ENCODE measurements around the gene RNF123. TPM values are rescaled to one million over a fixed set of nuclear protein-coding genes. Genes with fewer than 3 reads are reported as not detected.

RNF123 gene
- total RNA-seq, 2 donors from 2014 or later, result 22.8 to 44.5 TPM

DNA sequence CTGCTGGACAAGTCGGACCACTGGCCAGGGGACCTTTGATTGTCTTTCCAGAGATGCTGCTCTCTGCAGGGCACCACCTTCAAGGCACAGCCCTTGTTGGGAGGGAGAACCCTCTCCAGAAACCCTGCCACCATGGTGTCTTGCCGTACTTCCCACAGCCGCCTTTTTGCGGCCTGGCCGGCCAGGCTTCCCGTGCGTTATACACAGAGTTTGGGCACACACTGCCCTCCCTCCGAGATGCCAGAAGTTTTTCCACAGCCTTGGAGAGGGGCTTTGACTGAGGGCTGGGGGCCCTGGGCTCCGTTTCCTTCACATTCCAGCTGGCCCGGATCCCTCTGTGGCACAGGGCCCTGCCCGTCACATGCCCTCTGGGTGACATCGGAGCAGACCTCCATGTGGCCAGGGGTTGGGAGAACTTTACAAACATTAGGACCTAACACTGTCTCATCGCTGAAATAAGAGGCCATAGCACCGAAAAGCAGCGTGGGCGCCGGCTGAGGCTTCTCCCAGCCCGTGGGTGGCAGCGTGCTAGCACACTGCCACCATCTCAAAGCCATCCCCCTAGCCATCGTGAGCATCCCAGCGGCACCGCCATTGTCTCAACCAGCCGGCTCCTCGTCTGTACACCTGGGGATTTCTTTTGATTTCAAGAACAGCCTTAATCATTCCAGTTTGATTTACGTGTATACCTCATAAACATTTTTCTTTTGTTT, 21.5 kb upstream of the RNF123 start:
- ATAC-seq (replicated peaks), result no peak
- H3K27ac Mint-ChIP-seq, result no peak overlapping the region
- H3K9me3 Mint-ChIP-seq, result no peaks in the 10 kb centered on the region
- no peak overlapping the region for H3K4me3 Mint-ChIP-seq
- peaks cover 5% of the 10 kb centered on the region for H3K4me1 Mint-ChIP-seq
- H3K27me3 Mint-ChIP-seq, result no peaks in the 10 kb centered on the region
- no peaks in the 10 kb centered on the region for H3K36me3 Mint-ChIP-seq (ENCODE audit: low read depth)

DNA sequence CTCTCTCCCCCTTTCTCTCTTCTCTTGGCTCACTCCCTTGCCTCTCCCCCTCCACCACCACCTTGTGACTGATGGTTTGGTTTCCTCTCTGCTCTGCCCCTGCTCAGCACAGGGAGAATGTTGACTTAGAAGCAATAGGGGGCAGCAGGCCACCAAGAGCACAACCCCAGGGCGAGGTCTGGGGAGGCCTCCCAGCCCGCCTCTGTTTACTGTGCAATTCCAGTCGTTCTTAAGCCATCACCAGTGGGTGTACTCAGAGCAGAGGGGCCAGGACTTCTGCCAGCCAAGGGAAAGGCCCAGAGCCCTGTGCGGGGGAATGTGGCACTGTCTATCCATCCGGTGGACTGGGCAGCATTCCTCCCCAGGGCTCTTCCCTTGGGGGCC, 21.0 kb upstream of the RNF123 start:
- Mint-ChIP-seq H3K36me3 (ENCODE audit: low read depth) (no peaks in the 10 kb centered on the region), H3K4me1 (peaks cover 5% of the 10 kb centered on the region), H3K27me3 (no peaks in the 10 kb centered on the region), H3K27ac (no peak overlapping the region), H3K4me3 (no peak overlapping the region), H3K9me3 (no peaks in the 10 kb centered on the region)
- ATAC-seq (replicated peaks), result no peak

DNA sequence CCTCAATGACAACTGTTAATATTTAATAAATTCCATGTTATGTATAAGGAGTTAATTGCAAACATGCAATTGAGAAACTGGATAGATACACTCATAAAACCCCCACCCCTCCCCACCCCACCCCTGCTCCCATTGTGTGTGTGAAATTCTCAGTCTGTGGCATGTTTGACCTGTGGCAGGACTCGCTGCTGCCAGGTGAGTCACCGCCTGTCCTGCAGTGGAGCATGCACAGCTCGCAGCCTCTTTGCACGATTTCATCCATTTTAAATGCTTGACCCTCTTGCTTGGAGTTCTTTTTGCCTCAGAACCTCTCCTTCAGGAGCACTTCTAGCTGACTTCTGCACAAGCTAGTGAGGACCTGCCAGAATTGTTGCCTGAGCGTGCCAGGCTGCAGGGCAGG, 20.5 kb upstream of the RNF123 start:
- Mint-ChIP-seq H3K36me3 (ENCODE audit: low read depth) (no peaks in the 10 kb centered on the region), H3K4me3 (no peak overlapping the region), H3K4me1 (peaks cover 5% of the 10 kb centered on the region), H3K27ac (no peak overlapping the region), H3K27me3 (no peaks in the 10 kb centered on the region), H3K9me3 (no peaks in the 10 kb centered on the region)
- ATAC-seq (replicated peaks), result no peak

DNA sequence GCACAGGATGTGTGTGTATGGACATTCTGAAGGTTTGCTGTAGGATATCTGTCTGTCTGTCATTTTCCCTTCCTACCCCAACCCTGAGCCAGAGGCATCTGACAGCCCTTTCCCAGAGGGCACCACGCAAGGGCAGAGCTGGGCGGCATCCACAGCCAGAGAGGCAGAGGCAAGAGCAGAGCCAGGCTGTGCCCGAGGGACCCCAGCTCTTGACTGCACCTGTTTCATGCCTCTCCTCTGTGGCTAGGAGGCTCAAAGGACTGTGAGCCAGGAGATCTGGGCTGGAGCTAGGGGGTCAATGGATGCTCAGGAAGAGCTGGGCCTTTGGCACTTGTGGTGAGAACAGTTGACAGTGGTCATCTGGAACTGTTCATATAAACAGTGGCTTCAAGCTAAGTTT, 20.0 kb upstream of the RNF123 start:
- peaks cover 5% of the 10 kb centered on the region for H3K4me1 Mint-ChIP-seq

DNA sequence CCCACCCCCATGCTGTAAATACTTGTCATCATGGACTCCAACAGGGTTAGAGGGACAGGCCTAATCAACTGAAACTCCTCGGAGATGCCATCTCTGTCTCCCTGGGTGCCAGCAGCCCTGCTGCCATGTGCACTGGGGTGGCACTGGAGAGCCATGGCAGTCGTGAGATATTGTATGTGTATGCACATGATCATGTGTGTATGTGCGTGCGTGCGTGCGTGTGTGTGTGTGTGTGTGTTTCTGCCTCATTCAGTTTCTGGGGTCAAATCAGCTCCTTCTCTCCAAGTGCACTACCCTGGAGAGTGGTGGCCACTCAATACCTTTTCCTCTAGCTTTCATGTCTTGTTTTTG, 18.4 kb upstream of the RNF123 start:
- Mint-ChIP-seq H3K27ac (peak overlapping the region; percentile 61), H3K4me1 (peaks cover 10% of the 10 kb centered on the region), H3K27me3 (no peaks in the 10 kb centered on the region), H3K9me3 (no peaks in the 10 kb centered on the region), H3K36me3 (ENCODE audit: low read depth) (peaks cover 6% of the 10 kb centered on the region), H3K4me3 (no peak overlapping the region)
- no peak for ATAC-seq (replicated peaks)

More for the DNA sequence above, 20.0 kb upstream of the RNF123 start:
- no peaks in the 10 kb centered on the region for H3K36me3 Mint-ChIP-seq (ENCODE audit: low read depth)
- H3K4me3 Mint-ChIP-seq, result no peak overlapping the region
- no peaks in the 10 kb centered on the region for H3K9me3 Mint-ChIP-seq
- no peaks in the 10 kb centered on the region for H3K27me3 Mint-ChIP-seq
- H3K27ac Mint-ChIP-seq, result no peak overlapping the region
- ATAC-seq (replicated peaks), result no peak

DNA sequence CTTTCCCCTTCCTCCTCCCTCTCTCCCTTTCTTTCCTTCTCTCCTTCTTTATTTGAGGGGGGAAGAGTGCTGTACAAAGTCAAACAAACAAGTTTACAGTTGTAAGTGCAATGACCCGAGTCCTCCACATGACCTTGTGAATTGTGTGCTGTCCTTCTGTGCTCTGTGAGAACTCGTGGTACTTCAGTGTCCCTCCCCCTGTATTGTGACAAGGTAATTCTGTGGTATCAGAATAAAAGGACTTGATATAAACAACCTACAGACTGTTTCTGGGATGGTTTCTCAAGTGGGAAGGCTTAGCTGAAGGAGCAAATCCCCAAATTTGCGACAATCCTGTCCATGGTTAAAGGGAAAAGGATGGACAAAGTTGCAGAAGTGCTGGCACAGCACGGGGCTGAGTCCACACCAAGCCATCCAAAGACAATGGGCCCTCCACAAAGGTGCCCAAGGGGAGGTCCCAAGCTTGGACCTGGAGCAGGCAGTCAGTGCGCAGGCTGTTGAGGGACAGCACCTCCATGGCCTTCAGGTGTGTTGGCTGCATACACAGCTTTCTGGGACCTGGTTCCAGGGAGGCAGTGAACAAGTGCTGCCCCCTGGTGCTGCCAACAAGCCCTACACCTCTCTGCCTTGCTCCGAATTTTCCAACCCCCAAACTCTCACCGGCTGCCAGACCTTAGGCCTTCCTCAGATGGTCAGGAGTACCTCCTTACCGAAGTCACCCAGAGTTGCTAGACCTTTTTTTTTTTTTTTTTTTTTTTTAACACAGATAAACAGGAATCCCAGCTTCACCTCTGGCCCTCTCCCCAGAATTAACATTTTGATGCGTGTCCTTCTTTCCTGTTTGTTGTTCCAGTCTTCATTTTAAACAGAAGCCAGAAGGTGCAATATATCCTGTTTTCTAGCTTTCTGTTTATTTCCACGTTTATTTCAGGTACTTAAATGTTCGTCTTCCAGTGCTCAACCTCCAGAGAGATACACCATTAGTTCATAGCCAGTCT, 17.8 kb upstream of the RNF123 start:
- H3K4me3 Mint-ChIP-seq, result peak overlapping the region; percentile 22
- H3K4me1 Mint-ChIP-seq, result peaks cover 11% of the 10 kb centered on the region
- no peaks in the 10 kb centered on the region for H3K9me3 Mint-ChIP-seq
- no peaks in the 10 kb centered on the region for H3K27me3 Mint-ChIP-seq
- peak; percentile 8 for ATAC-seq (replicated peaks)
- peaks cover 13% of the 10 kb centered on the region for H3K36me3 Mint-ChIP-seq (ENCODE audit: low read depth)
- peak overlapping the region; percentile 61 for H3K27ac Mint-ChIP-seq

DNA sequence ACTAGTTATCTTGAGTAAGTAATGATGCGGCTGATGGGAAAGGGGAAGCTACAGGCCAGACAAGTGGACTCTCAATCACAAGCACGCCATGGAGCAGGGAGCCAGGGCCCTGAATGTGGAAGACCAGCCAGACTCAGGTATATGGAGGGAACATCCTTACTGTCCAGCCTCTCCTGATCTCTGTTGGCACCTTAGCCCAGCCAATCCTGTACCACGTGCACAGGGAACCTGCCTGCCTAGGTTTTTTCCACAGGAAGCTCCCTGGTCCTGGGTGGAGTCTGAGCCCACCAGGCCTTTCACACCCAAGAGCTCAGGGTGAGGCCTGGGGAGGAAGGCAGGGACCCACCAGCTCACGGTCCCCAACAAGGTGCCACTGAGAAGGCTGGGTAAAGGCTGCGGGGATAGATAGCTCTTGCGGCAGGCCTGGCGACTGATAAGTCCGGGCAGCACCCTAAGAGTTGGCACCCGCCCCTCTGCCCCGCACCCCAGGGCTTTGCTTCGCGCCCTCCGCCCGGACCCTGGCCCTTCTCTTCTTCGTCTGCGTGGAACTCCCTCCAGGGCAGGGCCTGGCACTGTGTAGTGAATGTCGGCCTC, 16.1 kb upstream of the RNF123 start:
- H3K27ac Mint-ChIP-seq, result peak overlapping the region; percentile 88

DNA sequence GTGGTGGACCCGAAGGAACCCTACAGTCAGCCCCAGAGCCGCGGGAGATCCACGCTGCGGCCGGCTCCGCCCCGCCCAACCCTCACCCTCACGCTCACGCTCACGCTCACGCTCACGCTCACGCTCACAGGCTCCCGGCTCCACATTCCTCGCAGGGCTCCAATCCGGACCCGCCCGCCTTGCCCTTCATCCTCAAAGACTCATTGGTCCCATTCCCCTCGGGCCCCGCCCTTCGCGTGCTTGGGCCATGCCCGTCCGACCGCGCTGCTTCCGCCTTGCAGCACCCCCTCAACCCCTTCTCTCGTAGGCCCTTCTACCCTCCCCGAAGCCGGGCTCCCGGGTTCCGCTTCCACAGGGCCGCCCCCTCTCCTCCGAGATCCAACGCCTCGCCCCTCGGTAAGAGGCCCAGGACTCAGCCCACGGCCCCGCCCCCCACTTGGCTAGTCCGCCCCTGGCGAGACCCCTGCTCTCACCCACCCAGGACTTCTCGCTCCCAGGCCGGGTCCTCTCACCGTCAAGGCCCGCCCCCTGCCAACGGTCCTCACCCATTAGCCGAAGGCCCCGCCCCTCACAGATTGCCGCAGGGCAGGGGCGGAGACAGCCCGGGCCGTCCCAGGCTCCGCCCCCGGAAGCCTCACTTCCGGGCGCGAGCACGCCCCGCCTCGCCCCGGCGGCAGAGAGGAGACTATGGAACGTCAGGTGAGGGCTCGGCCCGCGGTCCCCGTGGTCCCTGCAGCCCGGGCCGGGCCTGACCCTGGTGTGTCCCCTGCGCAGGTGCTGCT, 15.5 kb upstream of the RNF123 start, which contains the start of gene APEH:
Gene APEH (plus strand): TSS at position 637 of the 782 bp plus-strand sequence. CDS start 51 bp downstream, at position 688.
- Mint-ChIP-seq H3K4me1 (peaks cover 11% of the 10 kb centered on the region), H3K36me3 (ENCODE audit: low read depth) (peaks cover 31% of the 10 kb centered on the region), H3K27me3 (no peaks in the 10 kb centered on the region), H3K27ac (peak within 1 kb of the TSS; percentile 88), H3K4me3 (peak within 1 kb of the TSS; percentile 87), H3K9me3 (no peaks in the 10 kb centered on the region)
- ATAC-seq (replicated peaks), result peak; percentile 91

More for the DNA sequence above, 16.1 kb upstream of the RNF123 start:
- Mint-ChIP-seq H3K27me3 (no peaks in the 10 kb centered on the region), H3K36me3 (ENCODE audit: low read depth) (peaks cover 28% of the 10 kb centered on the region), H3K9me3 (no peaks in the 10 kb centered on the region), H3K4me3 (peak overlapping the region; percentile 87), H3K4me1 (peaks cover 11% of the 10 kb centered on the region)
- ATAC-seq (replicated peaks), result no peak

DNA sequence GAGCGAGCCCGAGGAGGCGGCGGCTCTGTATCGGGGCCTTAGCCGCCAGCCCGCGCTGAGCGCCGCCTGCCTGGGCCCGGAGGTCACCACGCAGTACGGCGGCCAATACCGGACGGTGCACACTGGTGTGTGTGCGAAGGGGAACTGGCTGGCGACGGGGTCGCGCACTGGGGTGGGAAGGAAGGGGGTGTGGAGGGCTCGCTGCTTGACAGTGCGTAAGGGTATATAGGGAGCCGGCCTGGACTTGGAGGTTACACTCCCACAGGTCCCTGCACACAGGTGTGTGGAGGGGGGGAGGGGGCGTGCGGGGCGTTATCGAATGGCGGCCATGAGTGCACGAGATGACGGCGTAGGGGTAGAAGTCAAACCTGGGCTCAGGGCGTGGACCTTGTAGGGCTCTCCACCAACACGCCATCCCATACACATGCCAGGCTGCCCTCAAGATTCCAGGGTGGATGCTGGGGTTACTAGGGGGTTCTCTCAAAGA, 14.8 kb upstream of the RNF123 start:
- Mint-ChIP-seq H3K4me1 (peaks cover 11% of the 10 kb centered on the region), H3K9me3 (no peaks in the 10 kb centered on the region), H3K4me3 (peak overlapping the region; percentile 87), H3K27me3 (no peaks in the 10 kb centered on the region), H3K36me3 (ENCODE audit: low read depth) (peaks cover 36% of the 10 kb centered on the region), H3K27ac (peak overlapping the region; percentile 88)
- peak; percentile 19 for ATAC-seq (replicated peaks)

DNA sequence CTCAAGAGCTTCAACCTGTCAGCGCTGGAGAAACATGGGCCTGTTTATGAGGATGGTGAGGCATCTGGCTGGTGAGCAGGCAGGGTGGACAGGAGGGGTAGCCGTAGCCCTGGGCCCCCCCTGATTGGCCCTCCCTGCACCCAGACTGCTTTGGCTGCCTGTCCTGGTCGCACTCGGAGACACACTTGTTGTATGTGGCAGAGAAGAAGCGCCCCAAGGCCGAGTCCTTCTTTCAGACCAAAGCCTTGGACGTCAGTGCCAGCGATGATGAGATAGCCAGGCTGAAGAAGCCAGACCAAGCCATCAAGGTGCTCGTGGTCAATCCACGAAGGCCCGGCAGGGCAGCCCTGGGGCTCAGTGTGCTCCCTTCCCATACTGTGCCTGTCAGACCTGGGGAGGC, 13.4 kb upstream of the RNF123 start:
- H3K4me1 Mint-ChIP-seq, result peaks cover 16% of the 10 kb centered on the region
- no peak overlapping the region for H3K4me3 Mint-ChIP-seq
- peaks cover 49% of the 10 kb centered on the region for H3K36me3 Mint-ChIP-seq (ENCODE audit: low read depth)
- ATAC-seq (replicated peaks), result no peak
- no peak overlapping the region for H3K27ac Mint-ChIP-seq
- no peaks in the 10 kb centered on the region for H3K9me3 Mint-ChIP-seq
- no peaks in the 10 kb centered on the region for H3K27me3 Mint-ChIP-seq

DNA sequence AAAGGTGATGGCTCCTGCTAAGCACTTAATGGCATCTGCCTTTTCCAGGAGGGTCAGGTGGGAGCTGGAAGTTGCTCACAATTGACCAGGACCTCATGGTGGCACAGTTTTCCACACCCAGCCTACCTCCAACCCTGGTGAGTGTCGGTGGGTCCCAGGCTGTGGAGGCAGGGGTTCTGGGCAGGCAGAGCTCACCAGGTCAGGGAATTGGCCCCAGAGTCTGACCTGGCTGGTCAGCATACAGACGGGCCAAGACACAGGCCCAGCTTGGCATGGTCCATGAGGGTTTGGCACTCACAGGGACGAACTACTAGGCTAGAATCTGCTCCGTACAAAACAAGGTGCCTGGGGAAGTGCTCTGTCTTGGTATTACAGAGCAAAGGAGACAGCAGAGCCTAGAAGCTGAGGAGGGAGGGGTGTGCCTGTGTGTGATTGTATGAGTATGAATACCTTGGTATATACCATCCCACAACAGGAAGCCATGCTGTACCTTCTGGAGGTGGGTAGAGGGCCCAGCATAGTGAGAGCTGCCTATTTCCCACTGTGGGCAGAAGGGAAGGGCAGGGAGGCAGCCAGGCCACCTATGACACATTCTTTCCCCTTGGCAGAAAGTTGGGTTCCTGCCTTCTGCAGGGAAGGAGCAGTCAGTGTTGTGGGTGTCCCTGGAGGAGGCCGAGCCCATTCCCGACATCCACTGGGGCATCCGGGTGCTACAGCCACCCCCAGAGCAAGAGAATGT, 8.7 kb upstream of the RNF123 start:
- ATAC-seq (replicated peaks), result no peak
- H3K27ac Mint-ChIP-seq, result no peak overlapping the region
- H3K4me3 Mint-ChIP-seq, result no peak overlapping the region
- H3K36me3 Mint-ChIP-seq (ENCODE audit: low read depth), result peaks cover 60% of the 10 kb centered on the region
- no peaks in the 10 kb centered on the region for H3K27me3 Mint-ChIP-seq
- H3K4me1 Mint-ChIP-seq, result peaks cover 9% of the 10 kb centered on the region
- H3K9me3 Mint-ChIP-seq, result no peaks in the 10 kb centered on the region

DNA sequence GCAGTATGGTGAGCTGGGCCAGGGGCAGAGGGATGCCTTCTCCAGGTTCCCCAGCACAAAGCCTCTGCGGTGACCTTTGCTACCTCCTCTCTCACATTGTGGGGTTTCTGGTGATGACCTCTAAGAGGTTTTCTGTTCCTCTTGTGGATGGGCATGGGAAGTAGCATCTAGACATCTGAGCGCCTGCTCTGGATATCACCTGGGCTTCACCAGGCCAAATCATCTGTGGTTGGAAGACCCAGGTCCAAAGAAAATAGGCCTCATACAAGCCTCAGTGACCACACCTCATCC, 8.2 kb upstream of the RNF123 start:
- H3K4me1 Mint-ChIP-seq, result peaks cover 6% of the 10 kb centered on the region
- no peaks in the 10 kb centered on the region for H3K27me3 Mint-ChIP-seq
- no peak overlapping the region for H3K27ac Mint-ChIP-seq
- H3K4me3 Mint-ChIP-seq, result no peak overlapping the region
- ATAC-seq (replicated peaks), result no peak
- H3K36me3 Mint-ChIP-seq (ENCODE audit: low read depth), result peaks cover 55% of the 10 kb centered on the region
- no peaks in the 10 kb centered on the region for H3K9me3 Mint-ChIP-seq

DNA sequence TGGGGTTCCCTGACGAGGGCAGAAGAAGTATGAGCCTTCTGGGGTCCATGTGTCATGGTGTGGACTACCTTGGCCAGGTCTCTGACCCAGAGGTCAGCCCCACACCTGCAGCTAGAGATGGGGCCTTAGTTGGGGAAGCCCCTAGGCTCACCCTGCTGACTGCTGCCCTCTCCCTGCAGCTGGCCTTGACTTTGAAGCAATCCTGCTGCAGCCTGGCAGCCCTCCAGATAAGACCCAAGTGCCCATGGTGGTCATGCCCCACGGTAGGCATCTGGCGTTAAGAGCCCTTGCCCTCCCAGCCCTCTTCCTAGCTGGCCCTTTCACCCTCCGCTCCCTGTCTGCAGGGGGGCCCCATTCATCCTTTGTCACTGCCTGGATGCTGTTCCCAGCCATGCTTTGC, 7.8 kb upstream of the RNF123 start:
- Mint-ChIP-seq H3K4me3 (no peak overlapping the region), H3K9me3 (no peaks in the 10 kb centered on the region), H3K27ac (no peak overlapping the region), H3K36me3 (ENCODE audit: low read depth) (peaks cover 51% of the 10 kb centered on the region), H3K27me3 (no peaks in the 10 kb centered on the region), H3K4me1 (peaks cover 6% of the 10 kb centered on the region)
- no peak for ATAC-seq (replicated peaks)

Data from activated T-helper 17 cell treated with anti-CD3 and anti-CD28 coated beads, Interleukin-2, amount 50 U/mL, for 72 hours (primary cell).